HepG2 (cell line): ENCODE results near the gene TMC2. TPM values are rescaled to one million over a fixed set of nuclear protein-coding genes. Genes with fewer than 3 reads are reported as not detected.

Experiments
- ATAC-seq: fragments of 200-7000 bp; cut with Tn5 transposase; 3 replicates; pipeline ENCODE4 v1.9.1; 2020; ENCODE audit warnings: mild to moderate bottlenecking, moderate library complexity
- BruUV-seq: library from RNA; stranded (reverse); fragments of 400-500 nt; replicated peaks from 2 replicates; lab custom pipeline; 2021; lab: Mats Ljungman, UMichigan
- CTCF ChIA-PET: fragments of 300-600 bp; formaldehyde crosslinking; extraction: SDS; loops from one replicate; lab custom pipeline; 2021; ENCODE audit warnings: low total read pairs, inconsistent platforms, low intra/inter-chr PET ratio; lab: Yijun Ruan, JAX
- POLR2A ChIA-PET: fragments of 350-600 bp; sonication (Branson Sonifier 250); formaldehyde crosslinking; loops from one replicate; lab custom pipeline; 2020; ENCODE audit warnings: antibody characterized with exemption, inconsistent platforms; lab: Yijun Ruan, JAX
- DNase-seq: peaks from one replicate; pipeline ENCODE4 v3.0.0-alpha.2; 2015; ENCODE audit warnings: low spot score
- FAIRE-seq: peaks from 3 replicates; lab custom pipeline; 2011; peaks lifted over from hg19 to GRCh38; lab: Jason Lieb, UNC
- H2AFZ ChIP-seq: one replicate; pipeline ENCODE4 v1.6.1; 2011; ENCODE audit warnings: low read length, inconsistent platforms
- H3K27ac ChIP-seq: fragments of 300-600 bp; 3 replicates; pipeline ENCODE4 v1.8.0; 2011; ENCODE audit warnings: mixed run types, mild to moderate bottlenecking, mixed read lengths, low read length, inconsistent platforms; ENCODE audit not compliant: insufficient read depth; ENCODE audit errors: extremely low read length
- H3K27me3 ChIP-seq, 2 experiments: fragments of 200-600 bp in 1 of 2; 2 replicates in 1 of 2; 3 replicates in 1 of 2; pipeline versions ENCODE4 v1.6.0 to v1.8.0; 2011; ENCODE audit warnings: low read length in 2 of 2, mild to moderate bottlenecking in 2 of 2, moderate library complexity in 2 of 2, inconsistent platforms in 1 of 2; ENCODE audit not compliant: insufficient read depth in 2 of 2, control insufficient read depth in 1 of 2
- H3K36me3 ChIP-seq, 2 experiments: fragments of 200-600 bp in 1 of 2; replicated peaks in 1 of 2; 2 replicates in 1 of 2; 3 replicates in 1 of 2; pipeline versions ENCODE4 v1.5.1 to v1.8.0; 2011; ENCODE audit warnings: low read length in 2 of 2, inconsistent platforms in 1 of 2; ENCODE audit not compliant: insufficient read depth in 2 of 2, control insufficient read depth in 1 of 2
- H3K4me1 ChIP-seq: 2 replicates; pipeline ENCODE4 v1.5.1; 2012; ENCODE audit warnings: low read length, inconsistent platforms; ENCODE audit not compliant: insufficient read depth
- H3K4me2 ChIP-seq: 2 replicates; pipeline ENCODE4 v1.6.0; 2011; ENCODE audit warnings: low read depth, low read length, inconsistent platforms
- H3K4me3 ChIP-seq, 3 experiments: fragments of 200-600 bp in 1 of 3; sonication (generic), shearing (Covaris generic) in 1 of 3; replicated peaks in 1 of 3; 2 replicates each; pipeline ENCODE4 v1.5.1; 2011 to 2016; ENCODE audit warnings: low read length in 3 of 3, inconsistent platforms in 2 of 3, low read depth in 2 of 3, mild to moderate bottlenecking in 2 of 3, control low read depth in 1 of 3, mixed read lengths in 1 of 3; ENCODE audit not compliant: insufficient read depth in 1 of 3
- H3K79me2 ChIP-seq: one replicate; pipeline ENCODE4 v1.6.1; 2011; ENCODE audit warnings: low read length, inconsistent platforms; ENCODE audit not compliant: insufficient read depth
- H3K9ac ChIP-seq: 2 replicates; pipeline ENCODE4 v1.6.0; 2011; ENCODE audit warnings: mild to moderate bottlenecking, low read depth, low read length, inconsistent platforms; ENCODE audit not compliant: insufficient read depth
- H3K9me3 ChIP-seq: 2 replicates; pipeline ENCODE4 v1.5.1; 2012; ENCODE audit warnings: mild to moderate bottlenecking, low read length
- H4K20me1 ChIP-seq: 2 replicates; pipeline ENCODE4 v1.6.0; 2011; ENCODE audit warnings: inconsistent platforms, mild to moderate bottlenecking, low read length, moderate library complexity; ENCODE audit not compliant: insufficient read depth
- IKZF1 ChIP-seq: fragments of 450-650 bp; IDR thresholded peaks from 2 replicates; pipeline ENCODE4 v1.7.1; 2016
- WGBS: methylation state at CpG from one replicate; pipeline ENCODE4 v1.1.6; 2017; ENCODE audit warnings: low lambda C conversion rate; 5-methylcytosine and 5-hydroxymethylcytosine counted together
- in situ Hi-C: cut with HindIII; loops from 2 replicates; pipeline ENCODE4 v1.10.0; 2017; ENCODE audit warnings: low pct_unique_long_range_greater_than_20kb; ENCODE audit not compliant: extremely low pct_ligation_motif_present
- intact Hi-C: fragments of 100-400 bp; cut with micrococcal nuclease; formaldehyde crosslinking; loops from one replicate; pipeline ENCODE4 v1.10.0; 2022; ENCODE audit not compliant: unreplicated experiment
- polyA plus RNA-seq, 8 experiments: library from polyadenylated mRNA; depleted of rRNA in 3 of 8; stranded (reverse) in 7 of 8; unstranded in 1 of 8; fragments of >200 nt; fragmentation: Illumina TruSeq in 4 of 8; extraction: Trizol in 4 of 8; gene quantifications; 2 replicates each; pipeline versions ENCODE4 v1.2.1 to v1.2.3, GENCODE V29; 2011 to 2016; ENCODE audit warnings: low read depth in 4 of 8, missing spikeins in 1 of 8, mixed read lengths in 1 of 8; ENCODE audit not compliant: insufficient read depth in 1 of 8
- total RNA-seq, 5 experiments: library from RNA; depleted of rRNA; stranded (reverse); fragments of >200 nt; fragmentation: Illumina TruSeq; extraction: Trizol; gene quantifications; 2 replicates each; pipeline ENCODE4 v1.2.3, GENCODE V29; 2016; ENCODE audit warnings: low read depth in 1 of 5
- TF ChIP-seq, protein P1 (sequence below): sonication (generic); formaldehyde crosslinking; IDR thresholded peaks from 2 replicates; pipeline ENCODE4 v1.4.0; 2020; ENCODE audit warnings: missing genetic modification reagents
- TF ChIP-seq, protein P2 (sequence below): fragments of 450-650 bp; IDR thresholded peaks from 2 replicates; pipeline ENCODE4 v1.6.1; 2017; ENCODE audit warnings: mild to moderate bottlenecking
- TF ChIP-seq, protein P3 (sequence below): IDR thresholded peaks from 2 replicates; pipeline ENCODE4 v1.6.1; 2016; ENCODE audit warnings: mild to moderate bottlenecking, missing biosample characterization, missing genetic modification reagents

Gene TMC2
- total and polyA plus RNA-seq, 2 of the 13 experiments (the other 11 are each of a cell fraction or from before 2014, with no cell fraction given): not detected

DNA sequence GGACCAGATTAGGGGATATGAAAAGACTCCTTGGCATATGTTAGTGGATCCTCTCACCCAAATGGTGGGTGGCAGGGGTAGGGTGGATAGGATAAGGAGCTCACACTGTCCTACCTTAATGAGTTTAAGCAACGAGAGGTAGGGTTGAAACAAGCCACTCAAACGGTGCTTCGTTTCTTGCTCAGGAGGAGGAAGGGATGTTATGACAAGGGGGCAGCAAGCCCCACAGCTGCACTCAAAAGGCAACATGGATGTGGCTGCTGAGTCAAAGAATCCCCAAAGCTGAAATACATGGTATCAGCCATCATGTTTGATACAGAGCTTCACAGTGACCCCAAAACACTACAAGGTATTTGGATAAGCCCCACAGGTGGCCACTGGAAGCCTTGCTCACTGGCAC lies 136.1 kb downstream of the TMC2 start:
- Histone ChIP-seq H3K4me1 (no peaks in the 10 kb centered on the region), H4K20me1 (no peaks in the 10 kb centered on the region), H3K9me3 (no peaks in the 10 kb centered on the region), H3K36me3 (no peaks in the 10 kb centered on the region), H3K27ac (no peak overlapping the region), H3K79me2 (no peaks in the 10 kb centered on the region), H3K27me3 (peaks cover 0 to 39% of the 10 kb centered on the region in 2 experiments; a peak in 3 of 5 replicates), H3K4me3 (no peak overlapping the region), H2AFZ (no peak overlapping the region), H3K4me2 (no peak overlapping the region), H3K9ac (no peak overlapping the region)
- 4% methylated on average over 3 of the region's 3 CpGs for WGBS
- ATAC-seq (no peak), FAIRE-seq (no peak), DNase-seq (no peak)
- no TSS peak for BruUV-seq
- ChIA-PET CTCF (no interaction called here), POLR2A (interaction anchor here (1.3 kb wide), 1 partner anchor 8 kb away, joined by 7 read pairs; the partner anchor contains the start of gene IDH3B)
- in situ Hi-C loops: no loop called here
- intact Hi-C loops: loop anchor here (2.0 kb wide), 1 partner anchor 148 kb away; no protein-coding TSS in a partner anchor
- TF ChIP-seq IKZF1: no peak
- TF ChIP-seq, protein P1, sequence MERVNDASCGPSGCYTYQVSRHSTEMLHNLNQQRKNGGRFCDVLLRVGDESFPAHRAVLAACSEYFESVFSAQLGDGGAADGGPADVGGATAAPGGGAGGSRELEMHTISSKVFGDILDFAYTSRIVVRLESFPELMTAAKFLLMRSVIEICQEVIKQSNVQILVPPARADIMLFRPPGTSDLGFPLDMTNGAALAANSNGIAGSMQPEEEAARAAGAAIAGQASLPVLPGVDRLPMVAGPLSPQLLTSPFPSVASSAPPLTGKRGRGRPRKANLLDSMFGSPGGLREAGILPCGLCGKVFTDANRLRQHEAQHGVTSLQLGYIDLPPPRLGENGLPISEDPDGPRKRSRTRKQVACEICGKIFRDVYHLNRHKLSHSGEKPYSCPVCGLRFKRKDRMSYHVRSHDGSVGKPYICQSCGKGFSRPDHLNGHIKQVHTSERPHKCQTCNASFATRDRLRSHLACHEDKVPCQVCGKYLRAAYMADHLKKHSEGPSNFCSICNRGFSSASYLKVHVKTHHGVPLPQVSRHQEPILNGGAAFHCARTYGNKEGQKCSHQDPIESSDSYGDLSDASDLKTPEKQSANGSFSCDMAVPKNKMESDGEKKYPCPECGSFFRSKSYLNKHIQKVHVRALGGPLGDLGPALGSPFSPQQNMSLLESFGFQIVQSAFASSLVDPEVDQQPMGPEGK (CRISPR knock-in tag): no peak
- TF ChIP-seq, protein P2, sequence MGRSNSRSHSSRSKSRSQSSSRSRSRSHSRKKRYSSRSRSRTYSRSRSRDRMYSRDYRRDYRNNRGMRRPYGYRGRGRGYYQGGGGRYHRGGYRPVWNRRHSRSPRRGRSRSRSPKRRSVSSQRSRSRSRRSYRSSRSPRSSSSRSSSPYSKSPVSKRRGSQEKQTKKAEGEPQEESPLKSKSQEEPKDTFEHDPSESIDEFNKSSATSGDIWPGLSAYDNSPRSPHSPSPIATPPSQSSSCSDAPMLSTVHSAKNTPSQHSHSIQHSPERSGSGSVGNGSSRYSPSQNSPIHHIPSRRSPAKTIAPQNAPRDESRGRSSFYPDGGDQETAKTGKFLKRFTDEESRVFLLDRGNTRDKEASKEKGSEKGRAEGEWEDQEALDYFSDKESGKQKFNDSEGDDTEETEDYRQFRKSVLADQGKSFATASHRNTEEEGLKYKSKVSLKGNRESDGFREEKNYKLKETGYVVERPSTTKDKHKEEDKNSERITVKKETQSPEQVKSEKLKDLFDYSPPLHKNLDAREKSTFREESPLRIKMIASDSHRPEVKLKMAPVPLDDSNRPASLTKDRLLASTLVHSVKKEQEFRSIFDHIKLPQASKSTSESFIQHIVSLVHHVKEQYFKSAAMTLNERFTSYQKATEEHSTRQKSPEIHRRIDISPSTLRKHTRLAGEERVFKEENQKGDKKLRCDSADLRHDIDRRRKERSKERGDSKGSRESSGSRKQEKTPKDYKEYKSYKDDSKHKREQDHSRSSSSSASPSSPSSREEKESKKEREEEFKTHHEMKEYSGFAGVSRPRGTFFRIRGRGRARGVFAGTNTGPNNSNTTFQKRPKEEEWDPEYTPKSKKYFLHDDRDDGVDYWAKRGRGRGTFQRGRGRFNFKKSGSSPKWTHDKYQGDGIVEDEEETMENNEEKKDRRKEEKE: no peak
- TF ChIP-seq, protein P3, sequence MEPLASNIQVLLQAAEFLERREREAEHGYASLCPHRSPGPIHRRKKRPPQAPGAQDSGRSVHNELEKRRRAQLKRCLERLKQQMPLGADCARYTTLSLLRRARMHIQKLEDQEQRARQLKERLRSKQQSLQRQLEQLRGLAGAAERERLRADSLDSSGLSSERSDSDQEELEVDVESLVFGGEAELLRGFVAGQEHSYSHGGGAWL: no peak
